SW 1271 (cell line): ENCODE data around the gene RIMBP2.
"Not testable (repeated sequence)": the region's sequence is repeated elsewhere in the genome, so short reads cannot be mapped to it uniquely, and the experiment has no call there.

Experiments
- DNase-seq, 2 experiments: peaks; one replicate each; lab custom pipeline; 2025; lab: John Stamatoyannopoulos, UW

RIMBP2 gene

GRCh38 chr12:130658145-130658911, 57.8 kb downstream of the RIMBP2 start:
- no peak for DNase-seq

GRCh38 chr12:130656411-130656810, 59.7 kb downstream of the RIMBP2 start:
- DNase-seq = no peak

DNA sequence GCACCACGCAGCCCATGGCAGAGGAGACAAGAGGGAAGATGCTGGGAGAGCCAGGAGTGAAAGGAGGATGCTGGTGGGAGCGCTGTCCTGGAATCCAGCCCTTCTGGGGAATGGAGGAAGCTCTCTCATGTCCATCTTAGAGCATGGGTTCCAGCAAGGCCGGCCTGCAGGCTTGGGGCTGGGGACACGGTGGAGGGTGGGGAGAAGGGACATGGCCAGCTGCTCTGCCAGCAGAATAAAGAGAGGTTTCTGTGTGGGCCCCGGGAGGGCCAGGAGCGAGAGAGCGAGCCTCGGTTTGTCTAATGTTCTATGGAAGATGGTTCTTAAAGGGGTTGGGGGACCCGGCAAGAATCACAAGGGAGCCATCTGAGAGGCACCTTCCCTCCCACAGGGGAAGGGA, 60.2 kb downstream of the RIMBP2 start:
- no peak for DNase-seq

DNA sequence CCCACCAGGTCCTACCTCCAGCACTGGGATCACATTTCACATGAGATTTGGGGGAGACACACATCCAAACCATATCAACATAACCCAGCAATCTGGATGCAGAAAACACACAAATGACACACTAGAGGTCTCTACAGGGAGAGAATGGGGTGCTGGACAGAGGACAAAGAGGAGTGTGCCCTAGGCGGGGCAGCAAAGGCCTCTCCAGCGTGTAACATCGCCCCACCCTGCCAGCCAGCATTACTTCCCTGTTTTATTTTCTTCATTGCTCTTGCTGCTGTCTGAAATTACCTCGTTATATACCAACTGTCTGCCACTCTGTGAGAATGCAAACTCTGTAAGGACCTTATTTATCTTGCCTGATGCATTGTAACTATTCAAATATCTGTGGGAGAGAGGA, 61.1 kb downstream of the RIMBP2 start:
- no peak for DNase-seq

- DNase-seq = no peak
These were observed 64.7 kb downstream of the RIMBP2 start for GRCh38 chr12:130651188-130651959.

DNA sequence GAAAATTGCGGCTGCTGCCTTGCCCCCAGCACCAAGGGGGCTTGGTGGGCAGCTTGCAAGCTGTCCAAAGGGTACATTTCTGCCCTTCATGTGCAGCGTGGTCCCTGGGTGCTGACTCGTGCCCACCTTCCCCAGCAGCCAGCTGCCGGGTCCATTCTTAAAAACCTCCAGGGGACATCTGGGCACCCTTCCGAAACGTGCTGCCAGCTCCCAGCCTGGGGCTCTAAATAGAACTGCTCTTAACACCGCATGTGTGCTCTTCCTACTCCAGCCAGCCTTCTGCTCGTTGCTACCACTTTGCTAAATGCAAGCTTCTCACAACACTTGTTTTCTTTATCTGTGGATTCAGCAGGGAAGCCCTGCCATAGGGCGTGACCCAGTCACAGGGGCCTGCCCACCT, 66.0 kb downstream of the RIMBP2 start:
- no peak for DNase-seq

DNA sequence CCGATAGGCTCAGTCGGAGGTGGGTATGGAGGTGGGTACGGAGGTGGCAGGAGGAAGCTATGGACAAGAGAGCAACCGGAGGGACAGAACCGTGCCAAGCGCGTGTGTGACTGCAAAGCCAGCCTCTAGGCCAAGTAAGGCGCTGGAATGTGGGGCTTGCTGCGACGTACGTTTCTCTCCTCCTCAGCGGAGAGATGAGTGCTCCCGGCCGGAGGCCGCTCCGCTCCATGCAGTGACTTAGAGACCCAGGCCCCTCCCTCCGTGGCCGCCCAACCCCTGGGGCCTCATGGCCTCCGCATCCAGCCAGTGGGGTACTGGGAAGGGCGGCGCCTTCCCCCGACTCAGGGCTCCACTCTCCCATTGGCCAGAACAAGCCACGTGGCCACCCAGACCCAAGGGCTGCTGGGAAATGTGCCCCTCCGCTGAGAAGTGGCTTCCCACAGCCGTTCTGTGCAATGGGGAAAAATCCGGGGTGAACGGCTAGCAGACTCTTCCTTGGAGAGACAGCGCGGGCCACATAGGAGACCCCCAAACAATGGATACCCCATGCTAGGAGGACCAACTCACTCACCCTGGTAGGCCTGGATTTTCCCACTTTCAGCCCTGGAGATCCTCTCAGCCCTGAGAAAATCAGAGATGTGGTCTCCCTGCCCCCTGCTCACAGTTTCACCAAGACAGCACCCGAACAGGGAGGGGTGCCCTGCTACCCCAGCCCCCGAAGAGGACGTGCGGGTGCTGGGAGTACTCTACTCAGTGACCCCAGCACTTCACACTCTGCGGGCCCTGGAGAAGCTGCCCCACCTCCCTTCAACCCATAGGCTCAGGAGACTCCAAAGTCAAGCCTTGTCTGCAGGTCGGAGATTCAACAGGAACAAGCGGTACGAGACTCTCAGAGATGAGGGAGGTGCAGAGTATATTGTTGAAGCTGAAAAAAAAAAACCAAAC, 66.7 kb downstream of the RIMBP2 start:
- no peak for DNase-seq

DNA sequence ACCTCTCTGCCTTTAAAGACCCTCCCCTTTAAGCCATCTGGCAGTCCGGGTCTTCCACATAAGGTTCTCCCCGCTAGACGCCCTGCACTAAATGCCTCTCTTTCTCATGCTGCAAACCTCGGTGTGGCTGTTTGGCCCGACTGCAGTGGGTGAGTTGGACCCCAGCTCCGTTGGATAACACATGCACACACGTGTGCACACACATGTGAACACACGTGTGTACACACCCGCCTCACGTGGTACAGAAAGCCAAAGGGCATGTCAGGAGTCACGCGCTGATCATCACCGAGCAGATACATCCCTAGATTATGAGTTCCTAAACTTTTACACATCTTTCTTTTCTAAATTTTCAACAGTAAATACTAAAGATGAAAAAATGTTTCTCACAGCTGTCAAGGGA, 68.3 kb downstream of the RIMBP2 start:
- no peak for DNase-seq

- no peak for DNase-seq
These were observed 69.3 kb downstream of the RIMBP2 start for GRCh38 chr12:130646716-130647370.

DNA sequence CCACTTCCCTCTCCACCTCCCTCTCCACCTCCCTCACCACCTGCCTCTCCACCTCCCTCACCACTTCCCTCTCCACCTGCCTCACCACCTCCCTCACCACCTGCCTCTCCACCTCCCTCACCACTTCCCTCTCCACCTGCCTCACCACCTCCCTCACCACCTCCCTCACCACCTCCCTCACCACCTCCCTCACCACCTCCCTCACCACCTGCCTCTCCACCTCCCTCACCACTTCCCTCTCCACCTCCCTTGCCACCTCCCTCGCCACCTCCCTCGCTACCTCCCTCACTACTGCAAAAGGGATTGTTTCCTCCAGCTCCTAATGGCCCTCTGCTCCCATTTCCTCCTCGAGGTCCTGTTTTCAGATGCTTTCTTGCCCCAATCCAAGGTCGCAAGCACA, 69.9 kb downstream of the RIMBP2 start:
- not testable (repeated sequence) for DNase-seq

- no peak for DNase-seq
These were observed 70.3 kb downstream of the RIMBP2 start for GRCh38 chr12:130645751-130646150.

GRCh38 chr12:130644566-130644965, 71.5 kb downstream of the RIMBP2 start:
- DNase-seq = no peak

DNA sequence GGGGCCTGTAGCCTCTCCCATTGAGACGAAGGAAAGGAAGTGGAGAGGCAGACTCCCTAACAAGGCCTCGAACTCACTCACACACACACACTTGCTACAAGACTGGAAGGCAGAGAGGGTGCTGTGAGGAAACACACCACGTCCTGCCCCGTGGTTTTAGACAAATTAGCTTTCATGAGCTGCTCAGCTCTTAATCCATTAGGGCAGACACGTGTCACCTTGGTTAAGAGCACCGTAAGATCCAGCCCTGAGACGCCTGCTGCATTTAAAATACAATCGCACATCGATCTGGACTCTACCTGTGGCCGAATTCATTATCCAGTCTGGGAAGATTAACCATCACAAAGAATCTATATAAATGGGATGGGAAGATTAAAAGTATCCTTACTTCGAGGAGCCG, 72.0 kb downstream of the RIMBP2 start:
- no peak for DNase-seq

- DNase-seq = no peak
These were observed 73.2 kb downstream of the RIMBP2 start for GRCh38 chr12:130642856-130643255.

- DNase-seq = no peak
These were observed 74.4 kb downstream of the RIMBP2 start for GRCh38 chr12:130641533-130642184.

- no peak for DNase-seq
These were observed 75.2 kb downstream of the RIMBP2 start for GRCh38 chr12:130640901-130641300.

GRCh38 chr12:130640496-130640895, 75.6 kb downstream of the RIMBP2 start:
- DNase-seq = no peak

DNA sequence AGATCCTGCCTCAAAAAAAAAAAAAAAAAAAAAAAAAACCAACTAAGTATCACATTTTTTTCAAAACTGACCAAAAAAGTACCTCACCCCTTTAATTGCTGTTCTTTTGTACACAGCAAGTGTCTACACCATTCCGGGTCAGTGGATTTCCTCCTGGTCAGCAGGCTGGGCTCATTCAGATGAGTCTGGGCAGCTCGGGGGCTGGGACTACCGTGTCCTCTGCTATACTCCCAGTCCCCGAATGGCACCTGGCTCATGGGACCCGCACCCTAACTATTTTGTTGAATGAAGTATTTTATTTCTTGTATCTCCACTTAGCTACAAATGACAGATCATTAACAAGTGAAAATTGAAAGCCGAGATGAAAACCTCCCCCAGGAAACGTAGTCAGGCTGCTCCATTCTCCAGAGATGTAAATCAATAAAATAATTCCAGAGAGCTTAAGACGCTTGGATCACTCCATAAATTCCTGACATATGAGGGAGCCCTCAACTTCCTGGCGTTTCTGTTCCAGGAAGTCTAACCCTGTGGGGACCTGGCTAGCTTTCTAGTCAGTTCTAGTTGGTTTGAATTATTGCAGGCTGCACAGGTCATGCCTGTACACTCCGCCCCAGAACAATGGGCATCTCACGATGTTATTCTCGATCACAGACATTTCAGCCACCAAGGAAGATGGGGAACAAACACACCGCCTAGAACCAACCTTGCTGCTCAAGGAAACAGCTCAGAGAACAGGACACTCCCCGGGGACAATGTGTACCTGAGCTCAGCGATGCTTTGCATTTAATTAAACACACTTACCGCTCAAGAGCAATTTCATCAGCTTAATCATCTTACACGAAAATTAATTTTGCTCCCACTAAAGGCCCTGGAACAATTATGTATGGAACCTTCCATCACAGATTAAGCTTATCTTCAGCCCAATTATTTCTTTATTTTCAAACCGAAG, 76.3 kb downstream of the RIMBP2 start:
- DNase-seq = no peak

- no peak for DNase-seq
These were observed 79.7 kb downstream of the RIMBP2 start for GRCh38 chr12:130636370-130636769.

- DNase-seq = no peak
These were observed 81.2 kb downstream of the RIMBP2 start for GRCh38 chr12:130634866-130635265.
